SU-DHL-6 (cell line): ENCODE measurements around the gene RPGR.

Source experiments
- H2AFZ ChIP-seq: fragments of 200-600 bp; sonication (generic); 2 replicates; pipeline ENCODE4 v1.6.1; 2014; ENCODE audit warnings: low read depth, mild to moderate bottlenecking, moderate library complexity, mixed read lengths, antibody characterized with exemption, low read length; ENCODE audit not compliant: severe bottlenecking
- H3F3A ChIP-seq: fragments of 200-600 bp; shearing (Covaris generic); 2 replicates; pipeline ENCODE4 v1.6.0; 2016; ENCODE audit warnings: antibody characterized with exemption, mild to moderate bottlenecking; ENCODE audit not compliant: insufficient read depth
- H3K27ac ChIP-seq: fragments of 200-600 bp; sonication (generic); 2 replicates; pipeline ENCODE4 v1.5.1; 2016; ENCODE audit warnings: low read depth, mild to moderate bottlenecking, low read length, moderate library complexity, mixed read lengths
- H3K27me3 ChIP-seq: fragments of 200-600 bp; sonication (generic), shearing (Covaris generic); 2 replicates; pipeline ENCODE4 v1.6.0; 2014; ENCODE audit warnings: mild to moderate bottlenecking, low read length
- H3K36me3 ChIP-seq: fragments of 200-600 bp; sonication (generic); 2 replicates; pipeline ENCODE4 v1.6.1; 2014; ENCODE audit warnings: mild to moderate bottlenecking, low read length, mixed read lengths
- H3K4me2 ChIP-seq: fragments of 300-600, 200-600 bp; shearing (Covaris generic), sonication (generic); 2 replicates; pipeline ENCODE4 v1.6.0; 2014; ENCODE audit warnings: low read length, low read depth, mild to moderate bottlenecking; ENCODE audit not compliant: poor library complexity, severe bottlenecking
- H3K4me3 ChIP-seq: fragments of 200-600 bp; sonication (generic); 2 replicates; pipeline ENCODE4 v1.5.1; 2014; ENCODE audit warnings: antibody characterized with exemption, low read length, mild to moderate bottlenecking, mixed read lengths; ENCODE audit not compliant: insufficient read depth, poor library complexity, severe bottlenecking
- H3K79me2 ChIP-seq: fragments of 200-600 bp; sonication (generic); 2 replicates; pipeline ENCODE4 v1.6.1; 2014; ENCODE audit warnings: mild to moderate bottlenecking, low read length, moderate library complexity; ENCODE audit not compliant: insufficient read depth
- H3K9ac ChIP-seq: fragments of 200-600 bp; sonication (generic); 2 replicates; pipeline ENCODE4 v1.7.0; 2014; ENCODE audit warnings: mild to moderate bottlenecking, low read length
- H3K9me2 ChIP-seq: fragments of 200-600 bp; sonication (generic); replicated peaks from 2 replicates; pipeline ENCODE4 v1.6.1; 2014; ENCODE audit warnings: low read length; ENCODE audit not compliant: insufficient read depth
- H3K9me3 ChIP-seq: fragments of 200-600 bp; sonication (generic); 2 replicates; pipeline ENCODE4 v1.6.1; 2014; ENCODE audit warnings: low read length, mixed read lengths; ENCODE audit not compliant: insufficient read depth
- H4K20me1 ChIP-seq: fragments of 200-600 bp; sonication (generic); 2 replicates; pipeline ENCODE4 v1.6.1; 2014; ENCODE audit warnings: low read depth, mild to moderate bottlenecking, antibody characterized with exemption, low read length, moderate library complexity, mixed read lengths
- CTCF ChIP-seq: fragments of 200-600 bp; sonication (generic); IDR thresholded peaks from one replicate; pipeline ENCODE4 v1.5.1; 2017; ENCODE audit warnings: antibody characterized with exemption, mild to moderate bottlenecking, low read length, moderate library complexity; ENCODE audit not compliant: insufficient read depth, poor library complexity, severe bottlenecking
- EZH2phosphoT487 ChIP-seq: fragments of 200-600 bp; sonication (generic), shearing (Covaris generic); conservative IDR thresholded peaks from 2 replicates; pipeline ENCODE4 v1.6.1; 2018; ENCODE audit warnings: mild to moderate bottlenecking, antibody characterized with exemption, low read length, moderate library complexity, mixed read lengths

The RPGR gene

GRCh38 chrX:38247051-38247450 lies 80.3 kb downstream of the RPGR start:
- no peaks in the 10 kb centered on the region for H3K36me3 ChIP-seq
- TF ChIP-seq EZH2phosphoT487: no peak
- no peak for TF ChIP-seq CTCF
- no peaks in the 10 kb centered on the region for H3F3A ChIP-seq
- no peak overlapping the region for H3K4me3 ChIP-seq
- H3K79me2 ChIP-seq: no peaks in the 10 kb centered on the region
- no peak overlapping the region for H2AFZ ChIP-seq
- no peaks in the 10 kb centered on the region for H3K9me3 ChIP-seq
- H4K20me1 ChIP-seq: no peaks in the 10 kb centered on the region
- H3K9me2 ChIP-seq: no peaks in the 10 kb centered on the region
- no peak overlapping the region for H3K4me2 ChIP-seq
- H3K27ac ChIP-seq: no peak overlapping the region
- H3K9ac ChIP-seq: no peak overlapping the region
- H3K27me3 ChIP-seq: no peaks in the 10 kb centered on the region

- TF ChIP-seq CTCF: no peak
- no peak for TF ChIP-seq EZH2phosphoT487
- Histone ChIP-seq H3K9me2 (no peaks in the 10 kb centered on the region), H3K27me3 (no peaks in the 10 kb centered on the region), H3K27ac (no peak overlapping the region), H3K4me2 (no peak overlapping the region), H3F3A (no peaks in the 10 kb centered on the region), H3K9ac (no peak overlapping the region), H3K4me3 (no peak overlapping the region), H3K79me2 (no peaks in the 10 kb centered on the region), H4K20me1 (no peaks in the 10 kb centered on the region), H3K9me3 (no peaks in the 10 kb centered on the region), H2AFZ (no peak overlapping the region), H3K36me3 (no peaks in the 10 kb centered on the region)
Observed at GRCh38 chrX:38240541-38240940, 86.8 kb downstream of the RPGR start.

- H3F3A ChIP-seq: no peaks in the 10 kb centered on the region
- TF ChIP-seq CTCF: no peak
- no peak overlapping the region for H2AFZ ChIP-seq
- H3K4me3 ChIP-seq: no peak overlapping the region
- H3K9ac ChIP-seq: no peak overlapping the region
- H3K27me3 ChIP-seq: no peaks in the 10 kb centered on the region
- H3K9me3 ChIP-seq: no peaks in the 10 kb centered on the region
- H3K36me3 ChIP-seq: no peaks in the 10 kb centered on the region
- H3K9me2 ChIP-seq: no peaks in the 10 kb centered on the region
- H4K20me1 ChIP-seq: no peaks in the 10 kb centered on the region
- no peaks in the 10 kb centered on the region for H3K79me2 ChIP-seq
- no peak overlapping the region for H3K27ac ChIP-seq
- no peak overlapping the region for H3K4me2 ChIP-seq
Observed at GRCh38 chrX:38236901-38237615, 90.3 kb downstream of the RPGR start.
